Endometrial microvascular endothelial cells (primary cell): ENCODE data around the gene INIP. TPM values are rescaled to one million over a fixed set of nuclear protein-coding genes. Genes with fewer than 3 reads are reported as not detected.

Experiments used
- in situ Hi-C: cut with HindIII; loops from 2 replicates; pipeline ENCODE4 v1.10.0; 2017; ENCODE audit warnings: low sequenced_read_pairs, low pct_unique_long_range_greater_than_20kb; ENCODE audit errors: inconsistent ontology term
- total RNA-seq: library from RNA; depleted of rRNA; stranded (reverse); fragments of >200 nt; gene quantifications from one replicate; pipeline ENCODE4 v1.2.3, GENCODE V29; 2015; ENCODE audit errors: inconsistent ontology term

Gene INIP, protein sequence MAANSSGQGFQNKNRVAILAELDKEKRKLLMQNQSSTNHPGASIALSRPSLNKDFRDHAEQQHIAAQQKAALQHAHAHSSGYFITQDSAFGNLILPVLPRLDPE
- 27.4 TPM for total RNA-seq

DNA sequence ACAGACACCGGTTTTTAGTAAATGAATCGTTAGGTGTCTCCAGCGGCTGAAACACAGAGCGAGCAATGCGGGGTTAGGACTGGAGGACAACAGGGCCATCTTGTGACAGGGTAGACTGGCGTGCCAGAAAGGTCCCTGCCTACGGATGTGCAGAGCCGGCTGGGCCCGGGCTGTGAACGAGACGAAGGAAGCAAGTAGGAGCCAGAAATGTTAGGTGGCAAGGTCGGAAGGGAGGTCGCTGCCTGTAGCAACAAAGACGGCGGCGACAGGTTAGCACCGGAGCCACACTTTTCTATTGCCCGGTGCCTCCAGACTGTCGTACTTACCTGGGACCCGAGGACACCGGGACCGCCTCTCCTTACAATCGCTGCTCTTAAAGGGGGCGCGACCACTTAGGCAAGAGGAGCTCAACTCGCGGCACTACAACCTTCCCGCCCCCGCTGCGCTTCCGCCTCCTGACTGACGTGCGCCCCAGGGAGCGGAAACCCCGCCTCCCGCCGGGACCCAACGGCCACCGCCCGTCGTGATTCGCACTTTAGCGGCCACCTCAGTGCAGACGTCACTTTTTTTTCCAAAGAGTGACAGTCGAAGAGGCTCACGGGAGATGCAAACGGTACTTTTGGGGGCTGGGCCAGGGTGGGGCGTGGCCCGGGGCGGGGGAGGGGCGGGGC is at the start of gene INIP:
TSS of gene INIP (minus strand) at position 457 of the 671 bp plus-strand sequence. CDS start 1,632 bp downstream, outside the sequence.
- in situ Hi-C loops = loop anchor here (25.0 kb wide), 1 partner anchor 630 kb away; no protein-coding TSS in a partner anchor

DNA sequence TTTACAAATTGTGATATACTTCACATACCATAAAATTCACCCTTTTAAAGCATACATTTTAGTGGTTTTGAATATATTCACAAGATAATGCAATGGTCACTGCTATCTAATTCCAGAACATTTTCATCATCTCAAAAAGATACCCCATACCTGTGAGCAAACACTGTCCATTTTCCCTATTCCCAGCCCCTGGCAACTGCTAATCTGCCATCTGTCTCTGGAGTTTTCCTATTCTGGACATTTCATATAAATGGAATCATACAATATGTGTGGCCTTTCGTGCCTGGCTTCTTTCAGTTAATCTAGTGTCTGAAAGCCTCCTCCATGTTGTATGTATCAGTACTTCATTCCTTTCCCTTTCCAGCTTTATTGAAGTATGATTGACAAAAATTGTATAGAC is 47.4 kb upstream of the INIP start:
- in situ Hi-C loops = no loop called here

DNA sequence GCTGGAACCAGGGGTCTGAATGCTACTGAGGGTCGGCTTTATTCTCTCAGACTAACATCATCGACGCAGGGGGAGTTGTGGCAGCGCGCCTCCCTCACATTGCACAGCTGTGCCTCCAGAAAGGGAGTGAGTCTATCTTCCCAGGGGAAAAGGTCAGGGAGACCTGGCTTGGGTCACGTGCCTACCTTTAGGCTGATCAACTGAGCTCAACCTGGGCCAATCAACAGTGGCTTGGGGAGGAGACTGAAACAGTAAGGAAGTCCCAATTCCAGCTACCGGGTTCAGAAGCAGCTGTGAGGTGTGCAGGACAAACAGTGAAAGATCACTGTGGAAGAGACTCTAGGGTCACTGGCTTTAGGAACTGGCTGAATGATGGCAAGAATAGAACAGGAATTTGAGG is 46.9 kb upstream of the INIP start:
- in situ Hi-C loops = no loop called here

DNA sequence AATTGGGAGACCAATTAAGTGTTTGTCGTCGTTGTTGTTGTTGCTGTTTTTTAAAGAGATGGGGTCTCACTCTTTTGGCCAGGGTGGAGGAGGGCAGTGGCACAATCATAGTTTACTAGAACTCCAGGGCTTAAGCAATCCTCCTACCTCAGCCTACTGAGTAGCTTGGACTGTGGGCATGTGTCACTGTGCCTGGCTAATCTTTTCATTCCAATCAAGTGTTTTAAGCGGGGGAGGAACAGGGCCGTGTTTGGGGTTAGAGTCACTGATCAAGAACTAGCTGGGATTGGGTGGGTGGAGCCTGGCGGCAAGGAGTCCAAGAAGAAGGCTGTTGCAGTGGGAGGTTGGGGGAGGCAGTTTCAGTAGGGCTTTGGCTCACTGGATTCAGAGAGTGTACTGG is 46.4 kb upstream of the INIP start:
- in situ Hi-C loops = no loop called here

DNA sequence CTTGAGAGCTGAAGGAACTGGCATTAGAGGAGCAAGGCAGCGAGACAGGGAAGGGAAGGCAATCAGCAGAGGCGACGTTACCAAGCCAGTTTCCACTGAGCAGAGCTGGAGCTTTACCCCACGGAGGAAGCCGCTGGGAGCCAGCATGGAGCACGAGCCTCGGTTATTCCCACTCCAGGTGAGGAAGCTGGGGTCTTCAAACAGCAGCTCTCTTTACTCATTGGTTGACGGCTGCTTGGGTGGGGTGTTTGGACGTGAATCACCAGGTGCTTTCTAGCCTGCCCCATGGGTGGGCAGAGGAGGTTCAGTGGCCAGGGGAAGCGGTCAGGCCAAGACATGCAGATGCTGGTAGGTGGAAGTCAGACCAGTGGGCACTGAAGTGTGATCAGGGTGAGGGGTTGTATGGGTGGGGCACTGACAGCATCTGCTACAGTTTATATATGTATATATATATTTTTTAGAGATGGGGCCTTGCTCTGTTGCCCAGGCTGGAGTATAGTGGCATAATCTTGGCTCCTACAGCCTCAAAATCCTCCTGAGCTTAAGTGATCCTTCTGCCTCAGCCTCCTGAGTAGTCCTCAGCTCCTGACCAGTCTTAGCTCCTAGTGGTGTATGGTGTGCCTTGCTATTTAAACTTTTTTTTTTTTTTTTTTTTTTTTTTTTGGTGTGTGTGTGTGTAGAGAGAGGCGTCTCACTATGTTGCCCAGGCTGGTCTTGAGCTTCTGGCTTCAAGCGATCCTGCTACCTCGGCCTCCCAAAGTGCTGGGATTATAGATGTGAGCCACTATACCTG is 45.0 kb upstream of the INIP start:
- in situ Hi-C loops = no loop called here

DNA sequence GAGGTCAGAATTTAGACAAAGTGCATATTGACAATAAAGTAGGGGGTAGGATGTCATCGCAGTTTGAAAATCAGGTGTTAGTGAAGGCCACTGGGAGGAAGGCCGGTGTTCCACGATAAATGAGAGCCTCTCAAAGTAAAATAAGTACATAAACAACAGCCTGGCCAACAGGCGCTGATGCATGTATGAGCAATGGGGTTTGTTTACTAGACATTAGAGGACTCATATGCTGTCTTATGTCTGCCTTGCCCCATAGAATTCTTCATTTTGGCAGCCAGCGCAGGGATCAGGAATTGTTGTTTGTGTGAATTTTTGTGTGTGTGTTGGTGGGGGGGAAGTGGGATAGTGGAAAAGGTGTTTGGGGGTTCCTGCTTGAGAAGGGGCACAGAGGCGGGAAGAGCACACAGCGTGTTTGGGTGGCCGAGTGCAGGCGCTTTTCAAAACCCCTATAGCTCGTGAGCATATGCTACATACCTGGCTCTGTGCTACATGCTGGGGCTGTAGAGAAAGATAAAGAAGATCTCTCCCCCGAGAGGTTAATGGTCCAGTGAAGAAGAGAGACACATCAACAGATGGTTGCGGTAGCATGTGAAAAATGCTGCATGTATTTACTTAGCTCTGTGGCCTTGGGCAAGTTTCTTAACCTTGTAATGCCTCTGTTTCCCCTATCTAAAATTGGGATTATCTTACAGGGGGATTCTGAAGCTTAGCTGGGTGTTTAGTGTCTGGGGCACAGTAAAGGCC is 44.2 kb upstream of the INIP start:
- in situ Hi-C loops = no loop called here

DNA sequence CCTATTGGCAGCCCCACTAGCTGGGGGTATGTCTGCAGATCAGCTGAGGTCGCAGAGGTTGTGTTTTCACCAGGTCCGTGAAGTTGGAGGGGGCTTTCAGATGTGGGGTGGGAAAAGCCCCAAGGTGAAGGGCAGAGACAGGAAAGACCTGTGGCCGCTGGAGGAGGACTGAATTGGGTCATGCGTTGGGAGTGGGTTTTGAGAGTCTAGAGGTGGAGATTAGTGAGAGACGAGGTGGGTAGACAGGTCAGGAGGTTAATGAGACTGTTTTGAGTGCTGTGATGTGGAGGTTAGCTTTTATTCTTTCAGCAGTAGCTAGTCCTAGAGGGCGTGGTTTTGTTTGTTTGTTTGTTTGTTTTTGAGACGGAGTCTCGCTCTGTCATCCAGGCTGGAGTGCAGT is 42.9 kb upstream of the INIP start:
- in situ Hi-C loops = no loop called here

DNA sequence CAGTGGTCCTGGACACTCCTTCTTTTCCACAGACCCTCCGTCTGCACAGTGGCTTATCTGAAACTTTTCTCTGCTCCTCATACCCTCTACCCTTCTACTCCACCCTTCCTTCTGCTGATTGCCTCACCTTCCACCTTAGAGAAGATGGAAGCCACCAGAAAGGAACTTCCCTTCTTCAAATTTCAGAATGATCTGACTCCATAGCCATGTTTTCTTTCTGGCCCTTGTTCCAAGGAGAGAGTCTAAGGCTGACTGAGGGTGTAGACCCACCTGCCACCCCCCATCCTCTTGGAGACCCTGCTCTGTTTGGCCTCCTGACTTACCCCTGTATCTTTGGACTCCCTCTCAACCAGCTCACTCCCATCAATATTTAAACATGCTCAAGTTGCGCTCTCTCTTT is 40.0 kb upstream of the INIP start:
- in situ Hi-C loops = no loop called here

DNA sequence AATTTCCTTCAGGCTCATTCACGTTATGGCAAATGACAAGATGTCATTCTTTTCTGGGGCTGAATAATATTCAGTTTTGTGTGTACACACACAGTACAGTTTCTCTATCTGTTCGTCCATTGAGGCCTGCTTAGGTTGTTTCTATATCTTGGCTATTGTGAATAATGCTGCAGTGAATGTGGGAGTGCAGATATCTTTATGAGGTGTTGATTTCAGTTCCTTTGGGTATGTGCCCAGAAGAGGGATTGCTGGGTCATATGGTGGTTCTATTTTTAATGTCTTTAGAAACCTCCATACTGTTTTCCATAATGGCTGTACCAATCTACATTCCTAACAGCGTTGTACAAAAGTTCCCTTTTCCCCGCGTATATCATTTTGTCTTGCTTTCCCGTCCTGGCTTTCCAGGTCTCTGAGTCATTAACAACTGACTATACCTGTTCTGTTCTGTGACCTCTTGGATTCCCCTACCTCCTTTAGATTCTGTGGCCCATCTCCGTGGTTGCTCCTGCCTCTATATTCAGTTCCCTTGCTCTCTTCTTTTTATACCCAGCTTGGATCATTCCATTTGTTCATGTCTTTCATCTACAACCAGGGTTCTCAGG is 39.5 kb upstream of the INIP start:
- in situ Hi-C loops = no loop called here

DNA sequence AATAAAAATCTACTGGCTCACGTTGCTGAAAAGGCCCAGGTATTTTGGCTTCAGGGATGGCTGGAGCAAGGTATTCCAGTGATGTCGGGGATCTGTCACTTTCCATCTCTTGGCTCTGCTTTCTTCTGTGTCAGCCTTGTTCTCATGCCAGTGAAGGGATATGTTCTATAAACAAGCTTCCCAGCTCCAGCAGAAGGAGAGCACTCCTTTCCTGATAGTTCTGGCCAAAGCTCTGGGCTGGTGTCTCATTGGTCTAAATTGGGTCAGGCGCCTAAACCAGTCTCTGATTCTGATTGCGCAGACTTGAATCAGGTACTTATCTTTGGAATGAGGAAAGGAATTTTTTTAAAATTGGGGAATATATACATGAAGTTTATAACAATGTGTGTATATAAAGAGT is 37.8 kb upstream of the INIP start:
- in situ Hi-C loops = no loop called here

DNA sequence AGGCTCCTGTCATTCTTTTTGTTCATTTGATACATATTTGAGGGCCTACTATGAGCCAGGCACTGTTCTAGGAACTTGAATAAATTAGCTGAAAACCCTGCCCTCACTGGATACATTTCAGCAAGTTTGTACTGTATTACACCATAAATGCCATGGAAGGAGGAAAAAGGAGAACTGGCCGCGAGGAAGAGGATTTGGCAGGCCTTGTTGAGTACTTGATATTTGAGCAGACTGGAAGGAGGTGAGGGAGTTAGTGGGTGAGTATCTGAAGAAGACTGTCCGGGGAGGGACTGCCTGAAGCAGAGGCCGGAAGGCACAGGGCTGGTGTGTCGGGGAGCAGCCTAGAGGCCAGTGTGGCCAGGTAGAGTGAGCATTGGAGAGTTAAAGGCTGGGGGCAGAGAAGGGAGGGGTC is 37.1 kb upstream of the INIP start:
- in situ Hi-C loops = no loop called here

DNA sequence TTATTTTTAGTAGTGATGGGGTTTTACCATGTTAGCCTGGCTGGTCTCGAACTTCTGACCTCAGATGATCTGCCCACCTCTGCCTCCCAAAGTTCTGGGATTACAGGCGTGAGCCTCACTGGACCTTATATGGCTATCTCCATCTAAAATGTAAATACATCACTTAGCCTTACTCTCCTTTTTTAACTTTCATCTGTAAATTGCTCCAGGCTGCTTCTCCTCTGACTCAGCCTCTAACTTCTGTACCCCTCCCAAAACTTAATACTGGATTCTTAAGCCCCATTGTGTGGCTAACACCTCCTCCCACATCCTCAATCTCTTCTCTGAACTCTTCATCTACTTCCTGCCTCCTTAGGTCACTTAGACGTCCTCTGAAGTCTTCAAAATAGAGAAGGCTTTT is 36.7 kb upstream of the INIP start:
- in situ Hi-C loops = no loop called here

DNA sequence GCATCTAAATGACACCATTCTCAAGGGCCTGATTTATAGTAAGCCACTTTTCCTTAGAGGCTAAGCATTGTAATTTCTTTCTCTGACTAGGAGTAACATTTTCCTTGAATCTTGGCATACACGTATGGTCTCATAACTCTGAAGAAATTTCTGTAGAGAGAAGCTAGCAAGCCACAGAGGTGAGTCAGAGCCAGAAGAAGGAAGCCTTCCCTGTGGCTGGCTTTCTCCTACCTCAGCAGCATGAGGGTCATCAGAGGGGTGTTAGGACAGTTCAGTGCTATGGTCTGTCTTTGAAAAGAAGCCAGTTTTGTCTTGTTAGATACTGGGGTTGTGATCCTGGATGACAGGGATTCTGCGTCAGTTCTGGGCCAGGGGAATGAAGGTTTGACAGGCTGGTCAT is 35.8 kb upstream of the INIP start:
- in situ Hi-C loops = no loop called here

DNA sequence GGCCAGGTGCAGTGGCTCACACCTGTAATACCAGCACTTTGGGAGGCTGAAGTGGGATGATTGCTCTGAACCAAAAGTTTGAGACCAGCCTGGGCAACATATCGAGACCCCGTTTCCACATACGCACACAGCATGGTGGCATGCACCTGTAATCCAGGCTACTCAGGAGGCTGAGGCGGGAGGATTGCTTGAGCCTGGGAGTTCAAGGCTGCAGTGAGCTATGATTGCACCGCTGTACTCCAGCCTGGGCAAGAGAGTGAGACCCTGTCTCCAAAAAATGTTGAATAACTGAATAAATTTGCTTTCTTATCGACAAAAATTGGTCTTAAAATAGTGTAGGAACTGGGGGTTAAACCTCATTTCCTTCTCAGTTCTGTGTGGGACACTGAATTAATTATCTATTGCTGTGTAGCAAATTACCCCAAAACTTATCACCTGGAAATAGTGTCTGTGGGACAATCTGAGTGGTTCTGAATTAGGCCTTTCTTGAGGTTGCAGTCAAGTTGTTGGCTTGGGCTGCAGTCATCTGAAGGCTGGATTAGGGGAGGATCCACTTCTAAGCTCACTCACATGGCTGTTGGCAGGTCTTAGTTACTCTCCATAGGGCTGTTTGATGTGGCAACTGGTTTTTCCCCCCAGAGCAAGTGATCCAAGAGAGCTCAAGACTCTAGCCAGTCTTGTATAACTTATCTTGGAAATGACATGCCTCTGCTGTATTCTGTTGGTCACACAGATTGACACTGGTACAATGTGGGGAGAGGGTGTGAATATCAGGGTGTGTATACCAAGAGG is 34.6 kb upstream of the INIP start:
- in situ Hi-C loops = no loop called here

DNA sequence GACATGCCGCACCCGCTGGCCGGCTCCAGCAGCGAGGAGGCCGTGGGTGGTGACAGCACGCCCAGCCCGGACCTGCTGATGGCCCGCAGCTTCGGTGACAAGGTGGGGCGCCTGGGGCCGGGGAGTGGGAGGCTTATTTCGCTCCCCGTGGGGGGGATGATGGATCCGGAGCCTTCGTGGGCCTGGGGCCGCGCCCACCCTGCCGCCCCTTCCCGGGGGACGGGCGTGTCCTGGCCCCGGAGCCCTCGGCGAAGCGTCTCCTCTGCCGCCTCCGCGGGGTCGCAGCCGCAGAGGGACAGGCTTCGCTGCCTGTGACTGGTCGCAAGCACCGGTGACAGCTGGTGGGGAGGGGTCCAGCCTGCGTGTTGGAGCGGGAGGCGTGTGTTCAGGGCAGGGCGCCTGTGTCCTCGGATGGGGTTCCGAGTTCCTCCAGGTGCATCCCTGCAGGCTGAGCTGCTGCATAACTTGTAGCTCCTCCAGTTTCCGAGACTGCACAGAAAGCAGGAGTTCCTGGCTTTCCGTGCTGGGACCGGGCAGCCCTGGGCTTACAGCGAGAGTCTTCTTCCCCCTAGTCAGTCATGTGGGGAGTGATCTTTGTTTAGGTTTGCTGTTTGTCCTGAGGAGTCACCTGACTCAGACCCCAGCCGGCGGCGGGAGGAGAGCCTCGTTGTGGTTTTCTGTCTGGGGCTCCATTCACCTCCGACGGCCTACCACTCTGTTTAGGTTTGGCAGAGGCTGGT is 33.3 kb upstream of the INIP start:
- in situ Hi-C loops = no loop called here

DNA sequence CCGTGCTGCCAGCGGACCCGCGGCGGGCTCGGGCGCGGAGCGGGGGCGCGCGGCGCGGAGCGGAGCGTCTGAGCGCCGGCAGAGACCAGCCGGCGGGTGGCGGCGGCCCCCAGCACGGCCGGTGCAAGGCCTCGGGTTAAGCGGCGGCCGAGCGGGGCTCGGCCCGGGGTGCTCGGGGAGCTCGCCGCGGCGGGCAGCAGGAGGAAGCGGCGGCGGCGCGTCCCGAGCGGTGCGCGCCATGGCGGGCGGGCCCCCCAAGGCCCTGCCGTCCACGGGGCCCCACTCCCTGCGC is 32.8 kb upstream of the INIP start:
- in situ Hi-C loops = no loop called here

DNA sequence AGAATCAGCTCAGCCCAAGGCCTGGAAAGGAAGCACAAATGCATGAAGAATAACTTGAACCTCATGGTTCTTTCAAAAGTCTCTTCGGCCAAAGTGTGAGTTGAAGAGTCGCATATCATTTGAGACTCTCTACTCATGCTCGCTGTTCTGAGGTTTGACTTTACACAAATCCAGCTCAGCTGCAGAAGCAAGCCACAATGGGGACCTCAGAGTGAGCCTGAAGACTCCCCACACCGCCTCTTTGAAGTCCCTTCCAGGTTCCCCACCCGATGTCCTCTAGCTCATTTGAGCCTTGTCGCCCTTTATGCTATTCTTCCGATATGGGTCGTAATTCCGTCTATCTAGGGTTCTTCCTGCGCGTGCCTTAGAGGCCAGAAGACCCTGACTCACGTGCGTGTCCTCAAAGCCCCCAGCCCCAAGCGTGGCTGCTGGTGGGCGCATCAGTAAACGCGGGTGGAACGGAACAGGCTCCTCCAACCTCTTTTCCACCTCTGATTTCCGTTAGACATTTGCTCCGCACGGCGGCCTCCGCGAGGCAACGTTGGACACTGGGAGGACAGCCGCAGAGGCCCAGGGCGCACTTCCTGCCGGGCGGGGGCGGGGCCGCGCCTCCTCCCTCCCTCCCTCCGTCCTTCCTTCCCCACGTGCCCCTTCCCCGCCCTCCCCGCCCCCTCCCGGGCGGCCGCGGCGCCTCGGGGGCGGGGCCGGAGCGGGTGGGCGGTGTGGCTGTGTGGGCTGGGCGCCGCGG is 32.3 kb upstream of the INIP start, which contains the start of gene SNX30:
TSS of gene SNX30 (plus strand) at position 745 of the 748 bp plus-strand sequence. CDS start 242 bp downstream, outside the sequence.
- in situ Hi-C loops = no loop called here
